SH-SY5Y (cell line): Measurements from ENCODE around the gene SPESP1.

Source experiments
- GATA2 ChIP-seq: IDR thresholded peaks from 2 replicates; pipeline ENCODE4 v1.6.1; 2011; ENCODE audit warnings: mild to moderate bottlenecking, low read depth, low read length
- GATA3 ChIP-seq: IDR thresholded peaks from 2 replicates; pipeline ENCODE4 v1.6.1; 2011; ENCODE audit warnings: low read depth, mild to moderate bottlenecking, low read length, moderate library complexity

DNA sequence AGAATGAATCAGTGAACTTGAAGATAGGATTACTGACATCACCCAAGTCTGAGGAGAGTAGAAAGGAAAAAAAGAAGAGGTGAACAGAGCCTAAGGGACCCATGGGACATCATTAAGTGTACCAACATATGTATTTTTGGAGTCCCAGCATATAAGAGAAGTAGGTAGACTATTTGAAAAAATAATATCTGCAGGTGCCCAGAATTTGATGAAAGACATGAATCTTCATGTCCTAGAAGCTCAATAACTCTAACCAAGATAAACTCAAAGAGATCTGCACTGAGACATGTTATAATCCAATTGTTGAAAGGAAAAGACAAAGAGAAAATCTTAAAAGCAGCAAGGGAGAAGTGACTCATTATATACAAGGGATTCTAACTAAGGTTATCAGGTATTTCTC is 39.0 kb downstream of the SPESP1 start:
- TF ChIP-seq GATA2 (no peak), GATA3 (no peak)
